Fibroblast of skin of left biceps (primary cell): ENCODE measurements around the gene CD52.
"Not testable (repeated sequence)": the region's sequence is repeated elsewhere in the genome, so short reads cannot be mapped to it uniquely, and the experiment has no call there.

Experiments
- DNase-seq, 2 experiments: peaks; one replicate each; pipeline ENCODE4 v3.0.0-alpha.2; 2013; ENCODE audit warnings: low read depth in 2 of 2

The CD52 gene

DNA sequence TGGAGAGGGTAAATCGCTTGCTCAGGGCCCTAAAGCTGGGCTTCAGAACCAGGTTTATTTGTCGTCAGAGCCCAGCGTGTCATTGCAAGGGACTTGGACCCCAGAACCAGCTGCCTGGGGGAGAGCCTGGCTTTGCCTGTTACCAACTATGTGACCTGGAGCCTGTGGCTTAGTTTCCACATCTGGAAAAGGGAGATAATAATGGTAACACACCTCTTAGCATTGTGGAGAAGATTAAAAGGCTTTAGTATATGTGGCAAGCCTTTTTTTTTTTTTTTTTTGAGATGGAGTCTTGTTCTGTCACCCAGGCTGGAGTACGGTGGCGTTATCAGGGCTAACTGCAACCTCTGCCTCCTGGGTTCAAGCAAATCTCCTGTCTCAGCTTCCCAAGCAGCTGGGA, 12.5 kb downstream of the CD52 start:
- no peak for DNase-seq

DNA sequence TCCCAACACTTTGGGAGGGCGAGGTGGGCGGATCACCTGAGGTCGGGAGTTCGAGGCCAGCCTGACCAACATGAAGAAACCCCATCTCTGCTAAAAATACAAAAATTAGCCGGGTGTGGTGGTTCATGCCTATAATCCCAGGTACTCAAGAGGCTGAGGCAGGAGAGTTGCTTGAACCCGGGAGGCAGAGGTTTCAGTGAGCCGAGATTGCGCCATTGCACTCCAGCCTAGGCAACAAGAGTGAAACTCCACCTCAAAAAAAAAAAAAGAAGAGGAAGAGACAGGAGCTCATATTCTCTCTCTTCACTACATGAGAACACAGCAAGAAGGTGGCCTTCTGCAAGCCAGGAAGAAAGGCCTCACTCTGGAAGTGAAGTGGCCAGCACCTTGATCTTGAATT, 15.6 kb downstream of the CD52 start:
- DNase-seq = not testable (repeated sequence)

DNA sequence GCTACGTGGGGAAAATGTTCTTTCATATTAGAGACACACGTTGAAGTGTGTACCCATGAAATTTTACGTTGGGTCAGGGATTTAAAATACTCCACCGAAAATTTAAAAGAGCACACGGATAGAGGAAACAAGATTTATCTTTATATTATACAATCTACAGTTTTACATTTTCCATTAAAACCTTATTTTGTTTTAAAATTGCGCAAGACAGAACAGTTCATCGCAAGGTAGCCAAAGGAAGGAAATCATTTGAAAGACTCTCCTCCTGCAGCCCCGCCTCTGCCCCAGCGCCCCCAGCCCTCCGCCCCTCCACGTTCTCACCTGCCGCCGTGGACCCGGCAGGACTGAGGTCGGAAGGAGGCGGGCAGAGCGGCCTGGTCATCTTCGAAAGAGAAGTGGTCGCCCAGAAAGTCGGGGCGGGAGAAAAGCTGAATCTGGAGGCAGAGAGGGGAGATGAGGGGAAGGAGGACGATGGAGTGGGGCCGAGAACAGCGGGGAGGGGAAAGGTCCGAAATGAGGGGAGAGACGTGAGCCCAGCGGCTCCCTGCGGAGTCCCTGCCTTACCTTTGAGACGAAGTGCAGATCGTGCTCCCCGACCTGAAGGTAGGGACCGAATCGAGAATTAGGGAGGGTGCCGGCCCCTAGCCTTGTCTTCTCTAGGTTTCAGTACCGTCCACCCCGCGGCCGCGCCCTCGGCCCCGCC, 18.2 kb downstream of the CD52 start:
- no peak for DNase-seq

DNA sequence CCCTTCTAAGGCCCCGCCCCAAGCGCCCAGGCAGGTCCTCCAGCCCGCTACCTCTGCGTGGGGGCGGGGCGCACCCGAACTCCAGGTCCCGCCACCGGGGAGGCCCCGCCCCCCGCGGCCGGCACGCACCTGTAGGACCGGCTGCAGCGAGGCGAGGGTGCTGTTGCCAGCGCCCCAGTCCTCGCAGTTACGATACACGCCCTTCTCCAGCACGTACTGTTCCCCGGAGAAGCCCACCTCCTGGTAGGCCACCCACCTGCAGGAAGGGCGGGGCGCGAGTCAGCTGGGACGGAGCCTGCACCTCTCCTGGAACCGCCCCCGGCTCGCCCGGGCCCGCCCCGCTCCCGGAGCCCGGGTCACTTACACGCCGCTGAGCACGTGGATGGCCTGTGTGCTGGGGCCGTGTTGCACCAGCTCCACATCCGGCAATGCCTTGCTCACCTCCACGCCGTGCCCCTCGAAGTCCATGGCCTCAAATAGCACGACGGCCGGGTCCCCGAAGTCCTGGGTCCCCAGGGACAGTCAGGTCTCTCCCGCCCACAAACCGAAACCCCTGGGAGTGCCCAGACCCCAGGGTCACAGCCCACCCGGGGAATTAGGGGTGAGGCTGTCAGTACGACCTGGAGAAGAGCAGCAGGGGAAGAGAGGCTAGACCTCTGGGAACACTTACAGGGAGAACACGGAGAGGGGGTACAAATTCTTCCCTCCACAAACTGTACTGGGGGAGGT, 18.9 kb downstream of the CD52 start:
- no peak for DNase-seq

DNA sequence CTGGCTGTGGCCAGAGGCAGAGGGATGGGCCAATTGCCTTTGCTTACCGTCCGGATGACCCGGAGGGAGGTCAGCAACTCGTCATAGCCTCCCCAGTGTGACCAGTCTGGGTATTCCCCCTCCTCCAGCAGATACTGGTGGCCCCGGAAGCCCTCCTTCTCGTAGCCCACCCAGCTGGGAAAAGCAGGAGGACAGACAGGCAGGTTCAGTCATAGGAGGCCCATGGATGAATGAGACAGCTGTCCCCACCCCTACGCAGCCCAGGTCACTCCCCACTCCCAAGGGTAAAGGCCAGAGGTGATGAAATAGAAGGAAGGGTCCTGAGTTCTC, 19.4 kb downstream of the CD52 start:
- DNase-seq = no peak

DNA sequence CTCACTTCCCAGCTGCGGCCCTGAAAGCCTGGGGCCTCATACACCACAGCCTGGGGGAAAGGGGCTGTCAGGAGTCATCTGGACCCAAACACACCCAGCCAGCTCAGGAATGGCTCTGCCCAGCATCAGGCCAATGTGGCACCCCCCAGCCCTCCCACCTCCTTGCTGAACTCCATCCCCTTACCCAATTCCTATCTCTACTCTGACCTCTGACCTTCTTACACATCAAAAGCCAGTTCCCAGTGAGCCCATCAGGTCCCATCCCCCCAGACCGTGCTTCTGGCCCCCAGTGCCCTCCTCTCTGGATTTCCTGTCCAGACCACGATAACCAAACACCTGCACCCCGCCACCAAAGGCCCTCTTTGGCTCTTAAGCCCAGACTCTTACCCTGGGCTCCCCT, 19.9 kb downstream of the CD52 start:
- DNase-seq = no peak

DNA sequence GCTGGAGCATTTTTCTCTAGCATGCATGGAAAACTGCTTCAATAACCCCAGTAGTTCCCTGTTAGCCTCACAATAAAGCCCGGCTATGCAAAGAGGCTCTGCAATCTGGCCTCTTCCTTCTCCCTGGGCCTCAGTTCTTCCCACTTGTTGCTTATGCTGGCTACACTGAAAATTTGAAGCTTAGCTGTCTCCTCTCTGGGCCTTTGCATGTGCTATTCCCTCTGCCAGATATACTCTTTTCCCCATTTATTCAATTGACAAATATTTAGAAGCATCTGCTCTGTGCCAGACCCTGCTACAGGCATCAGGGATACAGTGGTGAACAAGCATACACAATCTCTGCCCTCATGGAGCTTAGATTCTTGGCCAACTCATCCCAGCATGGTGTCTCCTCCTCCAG, 20.9 kb downstream of the CD52 start:
- DNase-seq = no peak

DNA sequence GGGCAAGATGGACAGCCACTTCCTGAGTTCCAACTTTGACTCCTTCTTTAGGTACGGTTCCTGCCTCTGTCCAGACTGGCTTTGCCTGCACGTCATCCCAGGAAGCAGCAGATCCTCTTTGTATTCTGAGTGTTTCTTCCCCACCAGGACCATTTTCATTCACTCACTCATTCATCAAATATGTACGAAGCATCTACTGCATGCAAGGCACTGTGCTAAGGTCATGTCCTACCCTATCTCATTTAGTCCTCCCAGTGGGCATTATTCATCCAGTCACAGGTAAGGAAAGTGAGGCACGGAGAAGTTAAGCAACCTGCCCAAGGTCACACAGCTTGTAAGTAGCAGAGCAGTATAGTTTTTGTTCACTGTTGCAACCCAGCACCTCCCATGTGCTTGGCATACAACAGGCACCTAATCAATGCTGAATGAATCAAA, 22.3 kb downstream of the CD52 start:
- no peak for DNase-seq

DNA sequence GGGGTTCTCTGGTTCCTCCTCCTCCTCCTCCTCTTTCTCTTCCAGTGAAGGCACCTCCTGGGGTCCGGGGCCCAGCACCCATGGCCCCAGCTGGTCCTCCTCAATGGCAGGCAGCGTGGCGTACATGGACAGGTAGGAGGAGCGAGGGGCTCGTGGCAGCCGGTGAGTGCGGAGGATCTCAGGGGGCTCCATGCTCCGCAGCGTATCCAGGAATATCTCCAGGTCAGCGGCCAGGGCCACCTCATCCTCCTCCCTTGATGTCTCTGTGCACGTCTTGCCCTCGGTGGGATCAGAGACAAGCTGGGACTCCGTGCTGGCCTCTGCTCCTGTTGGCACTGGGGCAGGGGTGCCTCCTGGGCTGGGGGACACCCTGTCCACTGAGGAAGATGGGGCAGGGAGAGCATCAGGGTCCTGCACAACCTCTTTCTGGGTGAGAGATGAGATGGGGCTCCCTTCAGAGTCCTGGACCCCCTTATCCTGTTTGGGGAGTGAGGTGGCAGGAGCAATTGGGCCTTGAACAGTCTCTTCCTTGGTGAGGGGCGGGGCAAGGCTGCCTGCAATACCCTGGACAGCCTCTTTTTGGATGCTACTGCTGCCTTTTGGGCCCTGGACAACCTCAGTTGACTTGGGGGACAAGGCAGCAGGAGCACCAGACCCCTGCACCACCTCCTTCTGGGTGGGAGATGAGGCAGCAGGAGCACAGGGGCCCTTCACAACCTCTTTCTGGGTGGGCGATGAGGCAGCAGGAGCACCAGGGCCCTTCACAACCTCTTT, 26.6 kb downstream of the CD52 start:
- DNase-seq = no peak

DNA sequence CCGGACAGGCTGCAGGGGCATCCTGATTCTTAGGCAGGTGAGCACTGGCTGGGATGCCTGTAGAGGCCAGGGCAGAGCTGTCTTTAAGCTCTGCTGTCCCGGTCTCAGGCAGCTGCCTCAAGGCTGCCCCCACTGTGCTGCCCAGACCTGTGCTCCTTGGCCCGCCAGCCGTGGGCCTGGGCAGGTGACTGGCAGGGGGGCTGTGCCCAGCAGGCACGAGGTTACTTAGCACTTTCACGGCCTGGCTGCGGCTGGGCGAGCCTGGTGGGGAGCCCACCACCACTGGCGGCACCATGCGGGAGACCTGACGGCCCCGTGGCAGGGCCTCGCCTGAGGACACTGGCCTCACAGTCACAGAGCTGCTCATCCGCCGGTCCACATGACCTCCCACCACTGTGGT, 28.0 kb downstream of the CD52 start:
- DNase-seq = no peak

DNA sequence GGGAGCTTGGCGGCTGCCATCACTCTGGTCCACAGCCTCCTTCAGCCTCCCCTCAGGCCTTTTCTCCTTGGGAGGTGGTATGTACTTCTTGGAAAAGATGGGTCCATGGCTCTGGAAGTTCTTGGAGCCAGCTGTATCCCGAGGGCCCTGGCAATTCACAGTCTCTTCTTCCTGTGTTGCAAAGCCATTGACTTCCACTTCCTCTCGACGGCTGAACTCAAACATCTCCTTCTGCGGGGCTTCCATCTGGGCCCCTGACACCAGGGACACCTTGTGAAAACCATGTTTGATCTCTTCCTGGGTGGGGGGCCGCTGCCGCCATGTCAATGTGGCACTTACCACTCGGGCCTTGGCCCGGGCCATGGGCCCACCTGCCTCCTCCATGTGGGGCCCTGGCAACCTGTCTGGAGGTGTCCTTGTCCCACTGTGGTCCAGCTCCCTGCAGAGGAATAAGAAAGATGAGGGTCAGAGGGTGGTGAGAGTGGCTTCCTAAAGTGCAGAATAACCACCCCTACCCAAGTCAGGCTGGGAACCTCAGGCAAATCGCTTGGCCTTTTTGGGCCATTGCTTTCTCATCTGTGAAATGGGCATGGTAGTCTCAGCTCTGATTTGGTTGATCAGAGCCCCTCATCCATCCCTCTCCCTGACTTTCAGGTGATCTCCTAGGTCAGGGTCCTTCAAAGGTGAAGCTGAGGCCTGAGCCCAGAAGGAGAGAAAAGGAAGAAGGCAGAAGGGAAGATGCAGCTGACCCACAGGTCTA, 28.7 kb downstream of the CD52 start:
- DNase-seq = no peak

DNA sequence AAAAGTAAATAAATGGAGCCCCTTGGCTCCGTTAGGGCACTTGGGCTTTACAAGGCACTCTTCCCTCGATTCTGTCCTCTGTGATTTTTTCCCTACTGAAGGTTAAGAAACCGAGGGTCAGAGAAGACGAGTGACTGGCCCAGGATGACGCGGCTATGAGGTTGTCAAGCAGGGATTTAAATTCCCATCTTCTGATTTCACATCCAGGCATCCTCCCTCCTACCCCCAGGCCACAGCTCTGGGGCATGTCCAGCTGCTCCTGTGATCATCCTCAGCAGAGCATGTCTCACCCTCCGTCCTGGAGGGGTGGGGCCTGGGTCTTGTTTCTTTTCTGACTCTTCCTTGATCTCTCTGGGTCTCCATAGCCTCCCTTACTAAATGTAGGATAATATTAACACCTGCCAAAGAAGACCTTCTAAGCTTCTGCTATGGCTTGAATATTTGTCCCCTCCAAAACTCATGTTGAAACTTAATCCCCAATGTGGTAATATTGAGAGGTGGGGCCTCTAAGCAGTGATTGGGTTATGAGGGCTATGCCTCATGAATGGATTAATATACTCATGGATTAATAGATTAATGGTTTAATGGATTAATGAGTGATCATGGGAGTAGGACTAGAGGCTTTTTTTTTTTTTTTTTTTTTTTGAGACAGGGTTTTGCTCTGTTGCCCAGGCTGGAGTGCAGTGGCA, 31.6 kb downstream of the CD52 start:
- DNase-seq = no peak

DNA sequence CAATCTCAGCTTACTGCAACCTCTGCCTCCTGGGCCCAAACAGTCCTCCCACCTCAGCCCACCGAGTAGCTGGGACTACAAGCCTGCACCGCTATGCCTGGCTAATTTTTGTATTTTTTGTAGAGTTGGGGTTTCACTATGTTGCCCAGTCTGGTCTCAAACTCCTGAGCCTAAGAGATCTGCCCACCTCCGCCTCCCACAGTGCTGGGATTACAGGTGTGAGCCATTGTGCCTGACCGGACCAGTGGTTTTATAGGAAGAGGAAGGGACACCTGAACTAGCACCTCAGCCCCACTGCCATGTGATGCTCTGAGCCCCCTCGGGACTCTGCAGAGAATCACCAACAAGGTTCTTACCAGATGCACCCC, 32.1 kb downstream of the CD52 start:
- no peak for DNase-seq

DNA sequence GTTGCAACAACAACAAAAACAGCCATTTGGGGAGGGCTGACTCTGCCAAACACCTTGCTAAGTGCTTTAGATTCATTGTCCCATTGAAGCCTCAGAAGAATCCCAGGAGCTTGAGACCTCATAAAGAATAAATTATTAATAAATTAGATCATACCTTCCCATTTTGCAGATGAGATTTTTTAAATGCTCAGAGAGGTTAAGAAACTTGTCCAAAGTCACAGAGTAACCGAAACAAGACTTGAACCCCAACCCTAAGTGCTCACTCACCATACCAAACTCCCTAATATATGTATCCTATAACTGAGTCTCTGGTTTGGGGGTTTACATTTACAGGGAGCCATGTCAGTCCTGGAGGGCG, 32.6 kb downstream of the CD52 start:
- no peak for DNase-seq

DNA sequence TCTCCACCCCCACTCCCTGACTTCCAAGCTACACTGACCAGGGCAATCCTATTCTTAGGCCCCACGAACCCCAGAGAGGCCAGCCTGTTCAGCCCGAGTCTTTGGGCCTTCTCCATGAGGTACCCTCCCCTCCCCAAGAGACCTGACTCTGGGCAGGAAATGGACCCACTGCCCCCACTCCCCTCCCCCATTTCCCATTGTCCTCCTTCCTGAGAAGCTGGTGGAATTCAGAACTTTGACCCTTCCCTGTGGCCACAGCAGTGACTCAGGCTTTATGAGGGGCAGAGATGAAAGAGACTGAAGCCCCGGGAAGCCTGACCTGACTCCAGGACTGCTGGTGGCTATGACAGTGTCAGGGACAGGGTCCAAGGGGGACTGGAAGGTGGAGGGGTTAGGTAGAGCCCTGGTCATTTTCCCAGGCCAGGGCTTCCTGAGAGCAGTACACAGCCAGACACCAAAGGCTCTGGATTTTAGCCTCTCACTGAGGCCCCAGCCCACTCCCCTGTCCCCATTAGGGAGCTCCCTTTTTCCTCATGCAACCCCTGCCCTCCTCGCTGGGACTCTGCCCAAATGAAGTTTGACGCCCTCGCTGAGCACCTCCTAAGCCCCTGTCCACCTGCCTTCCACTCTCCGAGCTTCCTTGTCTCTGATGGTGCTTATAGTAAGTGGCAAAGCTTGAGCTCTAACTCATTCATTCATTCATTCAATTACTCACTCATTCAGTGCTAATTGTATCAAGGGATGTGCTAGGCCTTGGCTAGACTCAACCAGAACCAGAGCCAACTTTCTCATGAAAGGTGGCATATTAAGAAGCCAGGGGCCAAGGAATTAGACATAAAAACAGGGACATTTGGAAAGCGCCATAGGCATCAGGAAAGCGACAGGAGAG, 33.2 kb downstream of the CD52 start:
- no peak for DNase-seq

DNA sequence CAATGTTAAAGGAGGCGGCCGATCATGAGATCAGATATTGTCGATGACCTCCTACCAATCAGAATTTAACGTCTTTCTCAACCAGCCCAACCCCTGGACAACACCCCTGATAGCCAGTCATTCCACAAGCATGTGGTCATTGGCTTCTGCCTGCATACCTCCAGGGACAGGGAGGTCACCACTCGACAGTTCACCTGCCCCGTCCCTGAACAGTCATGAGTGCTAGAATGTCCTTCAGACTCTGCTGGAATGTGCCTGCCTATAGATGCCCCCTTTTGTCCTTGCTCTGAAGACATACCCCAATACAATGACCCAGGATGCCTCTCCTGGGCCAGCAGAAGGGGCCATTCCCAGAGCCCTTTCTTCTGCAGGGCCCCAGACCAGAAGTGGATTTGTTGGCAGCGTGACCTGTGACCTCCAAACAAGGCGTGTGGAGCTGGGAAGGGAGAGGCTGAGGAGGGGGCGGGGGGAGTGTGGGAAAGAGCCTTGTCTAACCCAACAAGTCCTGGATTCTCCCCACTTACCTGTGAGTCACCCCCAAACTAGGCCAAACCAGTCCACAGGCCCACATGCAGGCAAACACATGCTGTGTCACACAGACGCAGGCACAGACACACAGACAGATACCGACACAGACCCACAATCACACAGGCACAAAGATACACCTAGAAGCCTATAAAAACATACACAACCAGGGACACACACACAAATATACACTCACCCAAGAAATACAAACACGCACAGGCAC, 34.0 kb downstream of the CD52 start:
- no peak for DNase-seq

DNA sequence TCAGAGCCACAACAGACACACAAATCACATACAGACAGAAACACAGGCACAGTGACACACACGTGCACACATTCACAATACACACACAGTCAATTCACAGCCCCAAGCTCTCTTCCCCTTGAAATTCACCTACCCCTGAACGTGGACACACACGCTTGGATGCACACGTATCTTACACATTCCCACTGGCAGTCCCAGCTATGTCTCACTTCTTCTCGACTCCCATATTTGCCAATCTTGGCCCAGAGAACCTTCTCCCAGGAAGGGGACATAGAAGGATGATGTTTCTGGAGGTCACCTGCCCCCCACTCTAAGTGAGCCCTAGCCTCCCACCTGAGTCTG, 34.6 kb downstream of the CD52 start:
- no peak for DNase-seq

DNA sequence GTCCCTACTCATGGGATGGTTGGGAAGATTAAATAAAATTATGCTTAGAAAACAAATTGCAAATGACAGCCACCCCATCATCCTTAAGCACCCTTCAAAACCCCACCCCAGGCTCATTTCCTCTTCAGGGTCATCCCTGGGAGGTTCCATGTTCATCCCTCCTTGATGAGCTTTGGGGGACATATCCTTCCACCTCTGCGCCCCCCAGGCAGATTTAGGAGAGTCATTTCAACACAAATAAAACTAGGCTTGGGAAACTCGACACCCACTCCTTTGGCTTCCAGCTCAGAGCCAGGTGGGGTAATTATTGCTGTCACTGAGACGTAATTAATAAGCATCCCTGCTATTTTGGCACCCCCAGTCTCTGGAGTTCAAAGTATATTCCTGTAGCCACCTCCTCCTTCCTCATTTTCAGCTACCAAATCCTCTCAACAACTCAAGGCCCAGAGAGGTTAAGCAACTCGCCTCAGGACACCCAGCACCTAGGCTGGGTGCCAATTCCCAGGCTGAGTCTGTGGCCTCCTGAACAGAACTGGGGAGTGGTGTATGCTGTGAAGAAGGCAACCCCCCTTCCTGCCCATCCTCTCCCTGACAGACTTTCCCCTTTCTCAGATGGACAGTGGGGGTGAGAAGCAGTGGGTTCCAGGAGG, 35.6 kb downstream of the CD52 start:
- no peak for DNase-seq

DNA sequence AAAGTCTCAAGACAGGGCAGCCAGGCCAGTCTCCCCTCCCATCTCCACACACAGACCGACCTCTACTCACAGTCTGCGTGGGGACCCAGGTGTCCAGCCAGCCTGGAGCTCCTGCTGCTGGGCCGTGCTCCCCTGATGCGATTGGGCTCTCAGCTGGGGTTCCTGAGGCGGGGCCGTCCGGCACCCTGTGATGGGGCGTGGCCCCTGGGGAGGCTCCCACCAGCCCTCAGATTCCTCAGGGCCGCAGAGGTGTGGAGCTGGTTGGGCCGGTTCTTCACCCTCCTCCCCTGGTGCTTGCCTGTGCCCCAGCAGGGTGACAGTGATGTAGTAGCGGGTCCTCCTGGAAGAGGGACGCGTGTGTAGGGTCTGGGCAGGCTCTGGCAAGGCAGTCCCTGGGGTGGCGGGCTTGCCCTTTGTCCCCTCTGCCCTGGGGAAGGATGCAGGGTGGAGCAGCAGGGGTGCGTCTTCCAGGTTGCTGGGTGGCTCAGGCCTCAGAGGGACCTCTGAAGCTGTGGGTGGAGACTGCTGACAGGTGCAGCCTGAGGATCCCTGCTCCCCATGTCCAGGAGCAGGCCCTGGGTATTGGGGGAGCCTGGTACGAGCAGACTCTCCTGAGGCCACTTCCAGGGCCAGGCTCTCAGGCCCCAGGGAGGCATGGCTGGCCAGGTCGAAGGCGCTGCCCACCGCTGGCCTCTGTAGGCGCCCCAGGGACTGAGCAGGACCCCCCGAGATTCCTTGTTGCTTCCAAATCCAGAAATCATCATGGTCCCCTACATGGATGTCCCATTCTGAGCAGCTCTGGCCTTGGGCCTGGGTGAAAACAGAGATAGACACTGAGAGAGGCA, 36.4 kb downstream of the CD52 start, which contains the start of gene CRYBG2:
Gene CRYBG2 (minus strand): TSS at position 155 of the 845 bp plus-strand sequence. CDS start 7,473 bp downstream, outside the sequence.
- DNase-seq = no peak
